ENCODE data around the gene RCOR1. TPM values are rescaled to one million over a fixed set of nuclear protein-coding genes. Genes with fewer than 3 reads are reported as not detected.

RCOR1 gene
- total RNA-seq, 1 experiment from 2014 or later = 34.1 TPM

DNA sequence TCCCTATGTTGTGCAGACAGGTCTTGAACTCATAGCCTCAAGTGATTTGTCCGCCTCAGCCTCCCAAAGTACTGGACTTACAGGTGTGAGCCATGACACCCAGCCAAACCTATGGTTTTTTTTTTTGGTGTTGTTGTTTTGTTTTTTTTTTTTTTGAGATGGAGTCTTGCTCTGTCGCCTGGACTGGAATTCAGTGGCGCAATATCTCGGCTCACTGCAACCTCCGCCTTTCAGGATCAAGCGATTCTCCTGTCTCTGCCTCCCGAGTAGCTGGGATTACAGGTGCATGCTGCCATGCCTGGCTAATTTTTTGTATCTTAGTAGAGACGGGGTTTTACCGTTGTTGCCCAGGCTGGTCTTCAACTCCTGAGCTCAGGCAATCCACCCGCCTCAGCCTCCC is 11.3 kb upstream of the RCOR1 start:
- TF ChIP-seq, protein P1, sequence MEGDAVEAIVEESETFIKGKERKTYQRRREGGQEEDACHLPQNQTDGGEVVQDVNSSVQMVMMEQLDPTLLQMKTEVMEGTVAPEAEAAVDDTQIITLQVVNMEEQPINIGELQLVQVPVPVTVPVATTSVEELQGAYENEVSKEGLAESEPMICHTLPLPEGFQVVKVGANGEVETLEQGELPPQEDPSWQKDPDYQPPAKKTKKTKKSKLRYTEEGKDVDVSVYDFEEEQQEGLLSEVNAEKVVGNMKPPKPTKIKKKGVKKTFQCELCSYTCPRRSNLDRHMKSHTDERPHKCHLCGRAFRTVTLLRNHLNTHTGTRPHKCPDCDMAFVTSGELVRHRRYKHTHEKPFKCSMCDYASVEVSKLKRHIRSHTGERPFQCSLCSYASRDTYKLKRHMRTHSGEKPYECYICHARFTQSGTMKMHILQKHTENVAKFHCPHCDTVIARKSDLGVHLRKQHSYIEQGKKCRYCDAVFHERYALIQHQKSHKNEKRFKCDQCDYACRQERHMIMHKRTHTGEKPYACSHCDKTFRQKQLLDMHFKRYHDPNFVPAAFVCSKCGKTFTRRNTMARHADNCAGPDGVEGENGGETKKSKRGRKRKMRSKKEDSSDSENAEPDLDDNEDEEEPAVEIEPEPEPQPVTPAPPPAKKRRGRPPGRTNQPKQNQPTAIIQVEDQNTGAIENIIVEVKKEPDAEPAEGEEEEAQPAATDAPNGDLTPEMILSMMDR (conservative IDR thresholded peaks at IDR 0.05) = no peak
- no peak overlapping the region for H4K5ac ChIP-seq (ENCODE audit: insufficient read length, low read depth, low read length)

More for the DNA sequence above, 11.3 kb upstream of the RCOR1 start:
- Mint-ChIP-seq H3K27ac (no peak overlapping the region), H3K4me3 (no peak overlapping the region), H3K27me3 (ENCODE audit: low read depth) (no peaks in the 10 kb centered on the region), H3K4me1 (peaks cover 18 to 21% of the 10 kb centered on the region in 2 experiments), H3K9me3 (no peaks in the 10 kb centered on the region; a peak in 1 of 5 replicates), H3K36me3 (ENCODE audit: insufficient read depth in 1 of 3, low read depth in 3 of 3) (no peaks in the 10 kb centered on the region; a peak in 1 of 7 replicates)
- H4K91ac ChIP-seq (ENCODE audit: insufficient read length, low read depth, low read length) = no peak overlapping the region
- no peaks in the 10 kb centered on the region for H4K20me1 ChIP-seq (ENCODE audit: control insufficient read depth, insufficient read depth, insufficient read length)
- no peak overlapping the region for H2AK5ac ChIP-seq (ENCODE audit: insufficient read length, low read length)
- H4K8ac ChIP-seq (replicated peaks; ENCODE audit: insufficient read length, low read depth, low read length) = no peak overlapping the region
- H2BK12ac ChIP-seq (ENCODE audit: insufficient read length, low read depth, low read length) = no peak overlapping the region
- H2BK5ac ChIP-seq (ENCODE audit: insufficient read length, low read length) = no peak overlapping the region
- H3K23me2 ChIP-seq (ENCODE audit: insufficient read length, low read depth, low read length, poor library complexity, severe bottlenecking) = no peaks in the 10 kb centered on the region
- H3K56ac ChIP-seq (ENCODE audit: insufficient read length, low read depth, low read length) = no peak overlapping the region
- H2BK15ac ChIP-seq (ENCODE audit: low read depth, low read length) = no peak overlapping the region
- no peak overlapping the region for H3K18ac ChIP-seq (ENCODE audit: insufficient read length, low read depth, low read length)
- no peak overlapping the region for H3K27ac ChIP-seq (ENCODE audit: insufficient read length, low read depth, low read length)
- no peaks in the 10 kb centered on the region for H3K79me1 ChIP-seq (ENCODE audit: insufficient read depth, low read depth, low read length, poor library complexity, severe bottlenecking)
- no peak overlapping the region for H3K14ac ChIP-seq (ENCODE audit: insufficient read depth, low read length)
- no peak for DNase-seq
- no peak overlapping the region for H3T11ph ChIP-seq (ENCODE audit: low read length)
- no CpG with 5 or more reads among the region's 10 CpGs for WGBS (ENCODE audit: extremely low coverage, insufficient read length, low lambda C conversion rate)
- H3K23ac ChIP-seq (ENCODE audit: insufficient read length, low read depth, low read length) = no peak overlapping the region
- no peak overlapping the region for H3K4ac ChIP-seq (ENCODE audit: low read depth, low read length)
- no peak overlapping the region for H2BK20ac ChIP-seq (ENCODE audit: low read depth, low read length, poor library complexity, severe bottlenecking)
- H3K4me2 ChIP-seq (ENCODE audit: insufficient read depth, insufficient read length, low read length) = no peak overlapping the region
- no peaks in the 10 kb centered on the region for H3K9me3 ChIP-seq (ENCODE audit: control insufficient read depth, low read depth, low read length)
- H3K79me2 ChIP-seq (ENCODE audit: insufficient read depth, low read length) = no peaks in the 10 kb centered on the region
- H3K27me3 ChIP-seq (ENCODE audit: insufficient read depth, low read length) = no peaks in the 10 kb centered on the region
- H2AFZ ChIP-seq (ENCODE audit: low read length) = no peak overlapping the region
- H3K9ac ChIP-seq (ENCODE audit: extremely low read depth, insufficient read length, low read length) = no peak overlapping the region
- no peaks in the 10 kb centered on the region for H3K4me1 ChIP-seq (ENCODE audit: insufficient read depth, low read length)
- H2BK120ac ChIP-seq (ENCODE audit: low read depth, low read length, poor library complexity, severe bottlenecking) = no peak overlapping the region
